Measurements from ENCODE around the gene KRTAP4-5.

DNA sequence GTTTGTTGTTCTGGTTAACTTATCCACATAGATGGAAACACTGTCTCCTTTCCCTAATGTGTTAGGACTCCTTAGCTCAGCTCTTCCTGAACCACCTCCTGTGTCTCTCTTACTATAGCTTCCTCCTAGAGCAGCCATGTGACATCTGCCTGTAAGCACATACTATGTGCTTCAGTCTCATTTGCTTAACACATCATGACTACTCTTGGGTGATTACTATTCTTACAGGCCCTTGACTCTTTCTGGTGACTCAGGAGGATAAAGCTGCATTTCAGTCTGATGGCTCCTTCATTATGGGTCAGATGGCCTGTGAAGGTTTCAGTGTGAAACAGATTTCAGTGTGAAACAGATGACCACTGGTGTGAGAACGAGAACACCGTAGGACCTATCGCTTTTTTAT, 28.7 kb upstream of the KRTAP4-5 start:
- no peak for TF ChIP-seq EZH2 (IDR thresholded peaks at IDR 0.05; ENCODE audit: low read depth, unreplicated experiment)
- TF ChIP-seq, protein P1, sequence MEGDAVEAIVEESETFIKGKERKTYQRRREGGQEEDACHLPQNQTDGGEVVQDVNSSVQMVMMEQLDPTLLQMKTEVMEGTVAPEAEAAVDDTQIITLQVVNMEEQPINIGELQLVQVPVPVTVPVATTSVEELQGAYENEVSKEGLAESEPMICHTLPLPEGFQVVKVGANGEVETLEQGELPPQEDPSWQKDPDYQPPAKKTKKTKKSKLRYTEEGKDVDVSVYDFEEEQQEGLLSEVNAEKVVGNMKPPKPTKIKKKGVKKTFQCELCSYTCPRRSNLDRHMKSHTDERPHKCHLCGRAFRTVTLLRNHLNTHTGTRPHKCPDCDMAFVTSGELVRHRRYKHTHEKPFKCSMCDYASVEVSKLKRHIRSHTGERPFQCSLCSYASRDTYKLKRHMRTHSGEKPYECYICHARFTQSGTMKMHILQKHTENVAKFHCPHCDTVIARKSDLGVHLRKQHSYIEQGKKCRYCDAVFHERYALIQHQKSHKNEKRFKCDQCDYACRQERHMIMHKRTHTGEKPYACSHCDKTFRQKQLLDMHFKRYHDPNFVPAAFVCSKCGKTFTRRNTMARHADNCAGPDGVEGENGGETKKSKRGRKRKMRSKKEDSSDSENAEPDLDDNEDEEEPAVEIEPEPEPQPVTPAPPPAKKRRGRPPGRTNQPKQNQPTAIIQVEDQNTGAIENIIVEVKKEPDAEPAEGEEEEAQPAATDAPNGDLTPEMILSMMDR (conservative IDR thresholded peaks at IDR 0.05; ENCODE audit: low read depth in 2 of 2): no peak
- TF ChIP-seq POLR2AphosphoS5 (IDR thresholded peaks at IDR 0.05; ENCODE audit: low read depth): no peak
- TF ChIP-seq EZH2phosphoT487 (IDR thresholded peaks at IDR 0.05; ENCODE audit: unreplicated experiment): no peak
- no peak for TF ChIP-seq REST (IDR thresholded peaks at IDR 0.05; ENCODE audit: unreplicated experiment)
- no peak for TF ChIP-seq JUNB (IDR thresholded peaks at IDR 0.05; ENCODE audit: unreplicated experiment)
- TF ChIP-seq NANOG (IDR thresholded peaks at IDR 0.05; ENCODE audit: borderline replicate concordance): no peak
- no peak for TF ChIP-seq ZNF331 (CRISPR knock-in tag; IDR thresholded peaks at IDR 0.05; ENCODE audit: low read depth)
- no peak for TF ChIP-seq CREB1 (CRISPR knock-in tag; IDR thresholded peaks at IDR 0.05; ENCODE audit: low read depth)
